ENCODE results near the gene KCNH8.

Gene KCNH8

GRCh38 chr3:19392150-19392549 is 243.8 kb downstream of the KCNH8 start:
- no peak for DNase-seq

- no peak for DNase-seq
These were observed 246.6 kb downstream of the KCNH8 start for GRCh38 chr3:19394946-19395345.

- DNase-seq = no peak
These were observed 248.4 kb downstream of the KCNH8 start for GRCh38 chr3:19396726-19397125.

GRCh38 chr3:19399356-19399755 is 251.0 kb downstream of the KCNH8 start:
- no peak for DNase-seq

- no peak for DNase-seq
These were observed 251.5 kb downstream of the KCNH8 start for GRCh38 chr3:19399836-19400235.

GRCh38 chr3:19420159-19420558 is 271.8 kb downstream of the KCNH8 start:
- no peak for DNase-seq

- DNase-seq = no peak
These were observed 277.5 kb downstream of the KCNH8 start for GRCh38 chr3:19425825-19426224.

- DNase-seq = no peak
These were observed 279.3 kb downstream of the KCNH8 start for GRCh38 chr3:19427422-19428149.

- no peak for DNase-seq
These were observed 280.4 kb downstream of the KCNH8 start for GRCh38 chr3:19428729-19429128.

- no peak for DNase-seq
These were observed 284.4 kb downstream of the KCNH8 start for GRCh38 chr3:19432669-19433068.

GRCh38 chr3:19436746-19437145 is 288.4 kb downstream of the KCNH8 start:
- DNase-seq = no peak

GRCh38 chr3:19439944-19440343 is 291.6 kb downstream of the KCNH8 start:
- DNase-seq = no peak

GRCh38 chr3:19446138-19446537 is 297.8 kb downstream of the KCNH8 start:
- DNase-seq = no peak

GRCh38 chr3:19446687-19447086 is 298.4 kb downstream of the KCNH8 start:
- no peak for DNase-seq

- DNase-seq = no peak
These were observed 307.2 kb downstream of the KCNH8 start for GRCh38 chr3:19455546-19455945.

GRCh38 chr3:19456738-19457137 is 308.4 kb downstream of the KCNH8 start:
- DNase-seq = no peak

- no peak for DNase-seq
These were observed 309.1 kb downstream of the KCNH8 start for GRCh38 chr3:19457449-19457848.

GRCh38 chr3:19467761-19468160 is 319.5 kb downstream of the KCNH8 start:
- no peak for DNase-seq

- no peak for DNase-seq
These were observed 322.8 kb downstream of the KCNH8 start for GRCh38 chr3:19471138-19471537.

GRCh38 chr3:19473971-19474580 is 325.8 kb downstream of the KCNH8 start:
- DNase-seq = no peak

GRCh38 chr3:19476281-19476680 is 328.0 kb downstream of the KCNH8 start:
- DNase-seq = no peak

- DNase-seq = no peak
These were observed 337.0 kb downstream of the KCNH8 start for GRCh38 chr3:19485267-19485666.

GRCh38 chr3:19487386-19487785 is 339.1 kb downstream of the KCNH8 start:
- no peak for DNase-seq

- DNase-seq = no peak
These were observed 340.6 kb downstream of the KCNH8 start for GRCh38 chr3:19488939-19489338.

- DNase-seq = no peak
These were observed 341.6 kb downstream of the KCNH8 start for GRCh38 chr3:19489936-19490335.

Measured in right hindlimb (tissue), 1 donor.